Adipocyte (in vitro differentiated cells): ENCODE results near the gene LAMTOR5.
"Not testable (repeated sequence)": the region's sequence is repeated elsewhere in the genome, so short reads cannot be mapped to it uniquely, and the experiment has no call there.

Experiments
- DNase-seq: peaks from one replicate; pipeline ENCODE4 v3.0.0-alpha.2; 2015; ENCODE audit warnings: low read depth
- H3K27me3 ChIP-seq: replicated peaks from 2 replicates; pipeline ENCODE4 v1.7.0; 2013; ENCODE audit warnings: mild to moderate bottlenecking, low read length, moderate library complexity; ENCODE audit not compliant: control insufficient read depth, insufficient read depth
- H3K36me3 ChIP-seq: 2 replicates; pipeline ENCODE4 v1.7.0; 2013; ENCODE audit warnings: low read length, mild to moderate bottlenecking, moderate library complexity; ENCODE audit not compliant: control insufficient read depth, insufficient read depth, severe bottlenecking
- H3K4me1 ChIP-seq: 2 replicates; pipeline ENCODE4 v1.7.0; 2013; ENCODE audit warnings: mild to moderate bottlenecking, low read length, moderate library complexity; ENCODE audit not compliant: control insufficient read depth, insufficient read depth
- H3K4me3 ChIP-seq: 2 replicates; pipeline ENCODE4 v1.7.0; 2013; ENCODE audit warnings: mild to moderate bottlenecking, low read length, moderate library complexity
- H3K9ac ChIP-seq: 2 replicates; pipeline ENCODE4 v1.7.0; 2013; ENCODE audit warnings: mild to moderate bottlenecking, low read length, moderate library complexity
- H3K9me3 ChIP-seq: 2 replicates; pipeline ENCODE4 v1.7.0; 2013; ENCODE audit warnings: mild to moderate bottlenecking, low read length, moderate library complexity; ENCODE audit not compliant: control insufficient read depth

LAMTOR5 gene

GRCh38 chr1:110425612-110426152, 18.2 kb upstream of the LAMTOR5 start:
- peaks cover 53% of the 10 kb centered on the region for H3K4me1 ChIP-seq
- H3K4me3 ChIP-seq: peak overlapping the region; percentile 19
- peaks cover 12% of the 10 kb centered on the region for H3K27me3 ChIP-seq
- peak; percentile 6 for DNase-seq
- H3K36me3 ChIP-seq: no peaks in the 10 kb centered on the region
- peaks cover 7% of the 10 kb centered on the region for H3K9me3 ChIP-seq
- peak overlapping the region; percentile 79 for H3K9ac ChIP-seq

- Histone ChIP-seq H3K4me1 (peaks cover 59% of the 10 kb centered on the region), H3K4me3 (peak overlapping the region; percentile 19), H3K9me3 (peaks cover 7% of the 10 kb centered on the region), H3K36me3 (no peaks in the 10 kb centered on the region), H3K27me3 (peaks cover 5% of the 10 kb centered on the region), H3K9ac (peak overlapping the region; percentile 79)
- DNase-seq: peak; percentile 63
Observed at GRCh38 chr1:110424699-110425611, 17.5 kb upstream of the LAMTOR5 start.

DNA sequence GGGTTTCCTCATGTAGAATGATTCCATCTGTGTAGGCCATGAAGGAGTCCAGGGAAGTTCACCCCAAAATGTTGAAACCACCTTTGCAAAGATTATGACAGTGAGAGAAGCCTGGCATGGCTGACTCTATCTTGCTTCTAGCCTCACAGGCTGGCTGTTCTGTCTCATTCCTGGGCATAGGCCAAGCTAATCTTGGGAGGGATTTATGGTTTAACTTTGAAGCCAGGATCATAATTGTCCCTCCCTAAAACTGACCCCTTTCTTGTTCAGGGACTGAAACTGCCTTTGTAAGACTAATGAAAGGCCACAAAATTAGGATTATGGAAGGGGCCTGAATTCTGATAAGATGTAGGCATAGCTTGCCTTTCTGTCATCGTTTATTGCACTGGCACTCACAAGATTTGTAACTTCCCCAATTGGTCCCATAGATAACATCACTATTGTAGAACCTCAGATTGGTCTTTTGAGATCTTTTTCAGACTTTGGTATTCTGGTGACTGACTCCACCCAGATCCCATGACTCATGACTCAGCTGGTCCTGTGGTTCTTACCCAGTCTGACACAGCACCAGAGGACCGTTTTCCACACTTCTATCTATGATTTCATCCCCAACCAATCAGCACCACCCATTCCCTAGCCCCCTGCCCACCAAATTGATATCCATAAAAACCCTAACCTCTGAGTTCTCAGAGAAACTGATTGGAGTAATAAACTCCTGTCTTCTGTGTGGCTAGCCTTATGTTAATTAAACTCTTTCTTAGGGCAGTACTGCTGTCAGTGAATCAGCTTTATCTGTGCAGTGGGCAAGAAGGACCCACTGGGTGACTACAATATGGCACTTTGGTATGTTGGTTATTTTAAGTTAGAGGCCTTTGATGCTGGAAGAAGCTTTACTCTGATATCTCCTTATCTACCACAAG, 13.6 kb upstream of the LAMTOR5 start:
- no peaks in the 10 kb centered on the region for H3K36me3 ChIP-seq
- peak overlapping the region; percentile 7 for H3K9ac ChIP-seq
- DNase-seq: peak; percentile 52
- peaks cover 47% of the 10 kb centered on the region for H3K4me1 ChIP-seq
- peak overlapping the region; percentile 20 for H3K4me3 ChIP-seq
- peaks cover 7% of the 10 kb centered on the region for H3K9me3 ChIP-seq
- no peaks in the 10 kb centered on the region for H3K27me3 ChIP-seq

DNA sequence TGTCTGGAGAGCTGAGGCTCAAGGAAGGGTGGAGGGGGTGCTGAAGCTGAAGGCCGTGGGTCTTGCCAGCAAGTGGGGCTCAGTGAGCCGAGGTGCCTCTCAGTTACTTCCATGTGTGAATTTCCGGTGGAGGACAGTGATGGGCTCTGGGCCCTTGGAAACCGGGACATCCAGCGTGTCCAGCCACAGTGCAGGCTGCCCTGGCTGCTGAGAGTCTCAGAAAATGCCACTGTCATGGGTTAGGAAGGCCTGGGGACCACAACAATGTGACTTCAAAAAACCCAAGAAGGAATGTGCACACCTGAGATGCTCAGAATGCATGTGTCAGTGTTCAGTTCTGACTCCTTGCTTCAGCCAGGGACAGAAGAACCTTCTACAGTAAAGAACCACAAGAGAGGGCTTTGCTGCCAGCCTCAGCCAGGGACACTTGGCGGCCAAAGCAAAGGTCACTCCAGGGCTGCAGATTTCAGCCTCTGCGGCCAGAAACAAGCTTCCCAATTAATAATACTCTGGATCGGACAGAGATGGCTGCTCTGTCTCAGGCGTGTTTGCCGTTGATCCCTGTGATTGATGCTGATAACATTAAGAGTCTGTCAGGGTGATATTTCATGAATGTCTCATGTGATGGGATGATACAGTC, 12.6 kb upstream of the LAMTOR5 start:
- no peak for DNase-seq

DNA sequence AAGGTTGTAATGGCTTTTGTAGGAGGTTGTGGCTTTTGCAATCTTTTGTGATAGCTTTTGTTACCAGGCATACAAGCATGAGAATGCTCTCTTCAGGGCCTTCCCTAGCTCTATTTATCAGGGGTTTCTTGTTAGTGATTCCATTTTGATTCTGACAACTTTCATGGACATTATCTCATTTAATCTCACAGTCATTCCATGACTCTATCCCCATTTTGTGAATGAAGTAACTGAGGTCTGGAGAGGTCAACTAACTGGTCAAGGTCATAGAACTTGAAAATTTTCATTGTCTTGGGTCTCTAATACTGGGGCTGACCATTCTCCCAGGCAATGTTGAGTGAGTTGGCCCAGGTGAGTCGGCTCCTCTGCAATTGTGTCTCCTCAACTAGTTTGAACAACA, 11.2 kb upstream of the LAMTOR5 start:
- H3K27me3 ChIP-seq: no peaks in the 10 kb centered on the region
- peaks cover 32% of the 10 kb centered on the region for H3K4me1 ChIP-seq
- H3K9ac ChIP-seq: no peak overlapping the region
- no peak overlapping the region for H3K4me3 ChIP-seq
- no peaks in the 10 kb centered on the region for H3K36me3 ChIP-seq
- no peak for DNase-seq
- H3K9me3 ChIP-seq: peaks cover 7% of the 10 kb centered on the region

More for the DNA sequence above, 12.6 kb upstream of the LAMTOR5 start:
- no peak overlapping the region for H3K4me3 ChIP-seq
- H3K9me3 ChIP-seq: peaks cover 7% of the 10 kb centered on the region
- peaks cover 38% of the 10 kb centered on the region for H3K4me1 ChIP-seq
- no peaks in the 10 kb centered on the region for H3K36me3 ChIP-seq
- H3K9ac ChIP-seq: peak overlapping the region; percentile 7
- H3K27me3 ChIP-seq: no peaks in the 10 kb centered on the region

- Histone ChIP-seq H3K9ac (peak overlapping the region; percentile 31), H3K4me1 (peaks cover 21% of the 10 kb centered on the region)
- H3K4me3 ChIP-seq, H3K27me3 ChIP-seq, H3K36me3 ChIP-seq, DNase-seq, H3K9me3 ChIP-seq: not testable (repeated sequence)
Observed at GRCh38 chr1:110413045-110413444, 5.6 kb upstream of the LAMTOR5 start.

DNA sequence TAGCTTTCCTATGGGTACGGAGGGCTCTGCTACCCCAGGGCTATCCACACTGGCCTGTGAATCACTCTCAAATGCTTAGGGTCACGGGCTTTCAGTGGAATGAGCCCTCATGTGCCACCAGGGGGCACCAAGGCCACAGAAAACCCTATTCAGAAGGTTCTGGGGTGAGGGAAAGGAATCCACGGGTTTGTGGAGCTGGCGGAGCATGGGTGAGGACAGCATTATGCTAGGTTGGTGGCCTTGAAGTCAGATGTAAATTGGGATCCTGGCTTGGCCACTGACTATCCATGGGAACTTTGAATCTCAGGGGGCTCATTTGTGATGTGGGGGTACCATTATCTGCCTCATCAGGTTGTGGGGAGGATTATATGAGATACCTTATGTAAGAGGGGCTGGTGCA, 5.1 kb upstream of the LAMTOR5 start:
- Histone ChIP-seq H3K27me3 (no peaks in the 10 kb centered on the region), H3K4me3 (no peak overlapping the region), H3K4me1 (peaks cover 23% of the 10 kb centered on the region), H3K9ac (peak overlapping the region; percentile 20), H3K36me3 (no peaks in the 10 kb centered on the region), H3K9me3 (no peaks in the 10 kb centered on the region)
- DNase-seq: peak; percentile 87

DNA sequence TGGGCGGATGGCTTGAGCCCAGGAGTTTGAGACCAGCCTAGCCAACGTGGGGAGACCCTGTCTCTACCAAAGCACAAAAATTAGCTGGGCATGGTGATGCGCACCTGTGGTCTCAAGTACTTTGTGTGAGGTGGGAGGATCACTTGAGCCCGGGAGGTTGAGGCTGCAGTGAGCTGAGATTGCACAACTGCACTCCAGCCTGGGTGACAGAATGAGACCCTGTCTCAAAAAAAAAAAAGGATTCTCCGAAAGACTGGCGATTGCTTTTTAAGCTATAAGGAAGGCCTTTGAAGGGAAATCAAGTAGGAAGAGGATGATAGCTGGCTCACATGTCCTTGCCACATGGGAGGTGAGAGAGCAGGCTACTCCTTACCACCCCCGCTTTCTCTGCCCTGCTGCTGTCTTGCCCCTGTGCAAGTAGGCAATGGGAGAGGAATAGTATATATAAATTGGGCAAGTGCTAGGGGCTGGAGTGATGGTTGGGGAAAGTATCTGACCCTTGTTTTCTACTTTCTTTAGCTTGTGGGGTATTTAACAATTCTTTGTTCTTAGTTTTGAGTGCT, 3.8 kb upstream of the LAMTOR5 start:
- Histone ChIP-seq H3K36me3 (no peaks in the 10 kb centered on the region), H3K27me3 (no peaks in the 10 kb centered on the region), H3K9ac (no peak overlapping the region), H3K4me1 (peaks cover 24% of the 10 kb centered on the region), H3K9me3 (no peaks in the 10 kb centered on the region), H3K4me3 (no peak overlapping the region)
- DNase-seq: no peak

DNA sequence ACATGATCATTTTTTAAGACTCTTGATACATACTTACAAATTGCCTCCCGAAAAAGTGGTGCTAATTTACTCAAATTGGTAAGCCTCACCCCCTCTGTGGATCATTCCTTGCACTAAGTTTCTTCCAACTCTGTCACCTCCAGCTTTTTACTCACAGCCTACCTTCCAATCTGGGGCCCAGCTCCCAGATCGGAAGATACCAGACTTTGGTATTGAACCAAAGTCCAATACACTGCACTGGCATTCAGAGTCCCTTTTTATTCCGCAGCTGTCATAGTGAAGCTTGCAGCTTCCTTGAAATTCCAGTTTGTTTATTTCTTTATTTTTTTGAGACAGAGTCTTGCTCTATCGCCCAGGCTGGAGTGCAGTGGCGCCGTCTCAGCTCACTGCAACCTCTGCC, 1.8 kb upstream of the LAMTOR5 start:
- peaks cover 24% of the 10 kb centered on the region for H3K4me1 ChIP-seq
- H3K4me3 ChIP-seq: no peak overlapping the region
- no peak overlapping the region for H3K9ac ChIP-seq
- peaks cover 15% of the 10 kb centered on the region for H3K36me3 ChIP-seq
- DNase-seq: no peak
- H3K9me3 ChIP-seq: no peaks in the 10 kb centered on the region
- H3K27me3 ChIP-seq: no peaks in the 10 kb centered on the region

GRCh38 chr1:110408488-110408887, 994 bp upstream of the LAMTOR5 start:
- Histone ChIP-seq H3K4me1 (peaks cover 24% of the 10 kb centered on the region), H3K9me3 (no peaks in the 10 kb centered on the region), H3K9ac (peak overlapping the region; percentile 98), H3K36me3 (peaks cover 23% of the 10 kb centered on the region), H3K4me3 (peak overlapping the region; percentile 99), H3K27me3 (no peaks in the 10 kb centered on the region)
- no peak for DNase-seq
